ENCODE data around the gene C1QTNF8.
"Not testable (repeated sequence)": the region's sequence is repeated elsewhere in the genome, so short reads cannot be mapped to it uniquely, and the experiment has no call there.

C1QTNF8 gene

GRCh38 chr16:1093284-1094123 lies 2.5 kb downstream of the C1QTNF8 start:
- no peaks in the 10 kb centered on the region for H3K9me3 ChIP-seq (ENCODE audit: severe bottlenecking)
- no peak for TF ChIP-seq CTCF (IDR thresholded peaks at IDR 0.05; ENCODE audit: low read depth, low read length)
- H3K4me3 ChIP-seq (ENCODE audit: low read depth, low read length): no peak overlapping the region
- no peaks in the 10 kb centered on the region for H3K27me3 ChIP-seq (ENCODE audit: insufficient read depth, low read depth, severe bottlenecking)
- H3K36me3 ChIP-seq: no peaks in the 10 kb centered on the region
- peak overlapping the region; percentile 45; the same call in 1 of the 2 replicates for H3K27ac ChIP-seq
- no peak for DNase-seq

GRCh38 chr16:1092685-1093283 lies 3.3 kb downstream of the C1QTNF8 start:
- H3K27ac ChIP-seq; H3K36me3 ChIP-seq; H3K27me3 ChIP-seq (ENCODE audit: insufficient read depth, low read depth, severe bottlenecking); H3K4me3 ChIP-seq (ENCODE audit: low read depth, low read length); H3K9me3 ChIP-seq (ENCODE audit: severe bottlenecking); DNase-seq: not testable (repeated sequence)

GRCh38 chr16:1091992-1092552 lies 4.0 kb downstream of the C1QTNF8 start:
- Histone ChIP-seq H3K9me3 (ENCODE audit: severe bottlenecking) (no peaks in the 10 kb centered on the region), H3K36me3 (no peaks in the 10 kb centered on the region), H3K27me3 (ENCODE audit: insufficient read depth, low read depth, severe bottlenecking) (no peaks in the 10 kb centered on the region), H3K27ac (no peak overlapping the region), H3K4me3 (ENCODE audit: low read depth, low read length) (no peak overlapping the region)
- no peak for TF ChIP-seq CTCF (IDR thresholded peaks at IDR 0.05; ENCODE audit: low read depth, low read length)
- DNase-seq: no peak

GRCh38 chr16:1090620-1091587 lies 5.1 kb downstream of the C1QTNF8 start:
- Histone ChIP-seq H3K27ac (peak overlapping the region; percentile 58), H3K4me3 (ENCODE audit: low read depth, low read length) (no peak overlapping the region), H3K9me3 (ENCODE audit: severe bottlenecking) (no peaks in the 10 kb centered on the region), H3K27me3 (ENCODE audit: insufficient read depth, low read depth, severe bottlenecking) (no peaks in the 10 kb centered on the region), H3K36me3 (no peaks in the 10 kb centered on the region)
- no peak for TF ChIP-seq CTCF (IDR thresholded peaks at IDR 0.05; ENCODE audit: low read depth, low read length)
- peak; percentile 83 for DNase-seq

GRCh38 chr16:1089822-1090619 lies 6.0 kb downstream of the C1QTNF8 start:
- H3K27ac ChIP-seq: peak overlapping the region; percentile 58

More at GRCh38 chr16:1089822-1090619, 6.0 kb downstream of the C1QTNF8 start:
- Histone ChIP-seq H3K4me3 (ENCODE audit: low read depth, low read length) (no peak overlapping the region), H3K9me3 (ENCODE audit: severe bottlenecking) (peaks cover 4% of the 10 kb centered on the region), H3K36me3 (no peaks in the 10 kb centered on the region), H3K27me3 (ENCODE audit: insufficient read depth, low read depth, severe bottlenecking) (no peaks in the 10 kb centered on the region)
- no peak for DNase-seq
- TF ChIP-seq CTCF (IDR thresholded peaks at IDR 0.05; ENCODE audit: low read depth, low read length): no peak

Measured in WERI-Rb-1 (cell line).